GM12878 (cell line): Measurements from ENCODE around the gene PTPRD. TPM values are rescaled to one million over a fixed set of nuclear protein-coding genes. Genes with fewer than 3 reads are reported as not detected.

ENCODE experiments used
- ATAC-seq: fragments of 200-7000 bp; cut with Tn5 transposase; 3 replicates; pipeline ENCODE4 v1.9.1; 2020; ENCODE audit warnings: mild to moderate bottlenecking, moderate library complexity
- BruUV-seq: library from RNA; stranded (reverse); fragments of 400-500 nt; replicated peaks from 2 replicates; lab custom pipeline; 2021; lab: Mats Ljungman, UMichigan
- CTCF ChIA-PET: fragments of 300-600 bp; sonication (Branson Sonifier 250); formaldehyde crosslinking; extraction: SDS; loops from one replicate; lab custom pipeline; 2021; ENCODE audit warnings: inconsistent platforms; lab: Yijun Ruan, JAX
- POLR2A ChIA-PET: fragments of 350-600 bp; formaldehyde crosslinking; extraction: SDS; loops from one replicate; lab custom pipeline; 2021; ENCODE audit warnings: inconsistent platforms; lab: Charles Lee
- RAD21 ChIA-PET: fragments of 300-600 bp; sonication (Branson Sonifier 250); formaldehyde crosslinking; loops from one replicate; lab custom pipeline; 2023; ENCODE audit warnings: antibody characterized with exemption; ENCODE audit not compliant: unreplicated experiment; lab: Charles Lee
- SMC1A ChIA-PET: fragments of 300-600 bp; sonication (Branson Sonifier 250); formaldehyde crosslinking; loops from one replicate; lab custom pipeline; 2023; ENCODE audit not compliant: unreplicated experiment, uncharacterized antibody; lab: Charles Lee
- DNase-seq: peaks from one replicate; pipeline ENCODE4 v3.0.0-alpha.2; 2011; ENCODE audit warnings: low read depth, low spot score
- FAIRE-seq: peaks from 3 replicates; lab custom pipeline; 2011; peaks lifted over from hg19 to GRCh38; lab: Jason Lieb, UNC
- H2AFZ ChIP-seq: 2 replicates; pipeline ENCODE4 v1.6.0; 2011; ENCODE audit warnings: low read depth, low read length, control low read depth; ENCODE audit not compliant: control insufficient read depth
- H3K27ac ChIP-seq: 2 replicates; pipeline ENCODE4 v1.5.1; 2011; ENCODE audit warnings: control low read depth; ENCODE audit not compliant: control insufficient read depth, insufficient read depth
- H3K27me3 ChIP-seq, 2 experiments: replicated peaks in 1 of 2; 2 replicates each; pipeline versions ENCODE4 v1.6.0 to v1.6.1; 2011; ENCODE audit warnings: low read length in 1 of 2; ENCODE audit not compliant: control insufficient read depth in 2 of 2, insufficient read depth in 2 of 2
- H3K36me3 ChIP-seq, 2 experiments: 2 replicates each; pipeline ENCODE4 v1.5.1; 2011; ENCODE audit warnings: low read length in 1 of 2; ENCODE audit not compliant: control insufficient read depth in 2 of 2, insufficient read depth in 2 of 2
- H3K4me1 ChIP-seq: 2 replicates; pipeline ENCODE4 v1.6.1; 2011; ENCODE audit warnings: mild to moderate bottlenecking, low read length, moderate library complexity, mixed read lengths; ENCODE audit not compliant: control insufficient read depth, insufficient read depth
- H3K4me2 ChIP-seq: 2 replicates; pipeline ENCODE4 v1.6.0; 2011; ENCODE audit warnings: control low read depth; ENCODE audit not compliant: control insufficient read depth, insufficient read depth
- H3K4me3 ChIP-seq: fragments of 200-600 bp; sonication (generic); 2 replicates; pipeline ENCODE4 v1.5.1; 2016
- H3K79me2 ChIP-seq: 2 replicates; pipeline ENCODE4 v1.6.0; 2011; ENCODE audit warnings: low read length; ENCODE audit not compliant: control insufficient read depth, insufficient read depth
- H3K9ac ChIP-seq: 2 replicates; pipeline ENCODE4 v1.8.0; 2011; ENCODE audit warnings: low read length, control low read depth, mixed read lengths; ENCODE audit not compliant: control insufficient read depth, insufficient read depth
- H3K9me3 ChIP-seq: replicated peaks from 3 replicates; pipeline ENCODE4 v1.5.1; 2011; ENCODE audit warnings: mild to moderate bottlenecking, low read length; ENCODE audit not compliant: control insufficient read depth, insufficient read depth
- H4K20me1 ChIP-seq: 2 replicates; pipeline ENCODE4 v1.6.0; 2011; ENCODE audit not compliant: control insufficient read depth, insufficient read depth
- CBX5 ChIP-seq: sonication (generic); IDR thresholded peaks from 2 replicates; pipeline ENCODE4 v1.6.1; 2016; ENCODE audit warnings: low read depth, moderate library complexity, mild to moderate bottlenecking, inconsistent platforms
- CEBPB ChIP-seq, 2 experiments: fragments of 150-350 bp in 1 of 2; IDR thresholded peaks; 2 replicates each; pipeline ENCODE4 v1.6.1; 2012 to 2014; ENCODE audit warnings: low read depth in 2 of 2, low read length in 2 of 2, borderline replicate concordance in 1 of 2, inconsistent platforms in 1 of 2
- CHD4 ChIP-seq: fragments of 200-600 bp; sonication (generic); IDR thresholded peaks from 2 replicates; pipeline ENCODE4 v1.6.1; 2016; ENCODE audit warnings: mild to moderate bottlenecking
- FOS ChIP-seq: IDR thresholded peaks from 3 replicates; pipeline ENCODE4 v1.6.1; 2011; ENCODE audit warnings: borderline replicate concordance; ENCODE audit not compliant: insufficient read length; ENCODE audit errors: extremely low read depth
- KAT2A ChIP-seq: conservative IDR thresholded peaks from 2 replicates; pipeline ENCODE4 v1.6.1; 2011; ENCODE audit warnings: low read depth, low read length; ENCODE audit not compliant: control insufficient read depth
- POLR2AphosphoS2 ChIP-seq: IDR thresholded peaks from 2 replicates; pipeline ENCODE4 v1.6.1; 2011; ENCODE audit warnings: low read depth, mild to moderate bottlenecking, low read length, improper control_type of control experiment, moderate library complexity
- TCF12 ChIP-seq: IDR thresholded peaks from 2 replicates; pipeline ENCODE4 v1.6.1; 2011; ENCODE audit warnings: low read depth, mild to moderate bottlenecking, low read length
- ZNF622 ChIP-seq: fragments of 450-650 bp; IDR thresholded peaks from 2 replicates; pipeline ENCODE4 v1.6.1; 2017; ENCODE audit warnings: mild to moderate bottlenecking, inconsistent platforms
- WGBS: methylation state at CpG from one replicate; pipeline ENCODE4 v1.1.6; 2016; ENCODE audit warnings: low lambda C conversion rate; ENCODE audit not compliant: insufficient replicate concordance, insufficient coverage; ENCODE audit errors: missing lambda C conversion rate; 5-methylcytosine and 5-hydroxymethylcytosine counted together
- in situ Hi-C: fragments of 300-500 bp; cut with MboI; formaldehyde crosslinking; loops from 9 replicates; pipeline ENCODE4 v1.14.3; 2018; ENCODE audit warnings: mixed read lengths
- intact Hi-C: fragments of 100-400 bp; cut with micrococcal nuclease; formaldehyde crosslinking; loops from one replicate; pipeline ENCODE4 v1.14.2; 2022; ENCODE audit not compliant: unreplicated experiment
- polyA plus RNA-seq, 11 experiments: library from polyadenylated mRNA; depleted of rRNA in 4 of 11; unstranded in 6 of 11; stranded (reverse) in 5 of 11; fragments of >200 nt; fragmentation: Nextera tagmentation in 4 of 11; fragmentation: Illumina TruSeq in 1 of 11; extraction: Ambion mirVana in 4 of 11; extraction: Trizol in 1 of 11; gene quantifications; 1 replicate in 1 of 11; 2 replicates in 10 of 11; pipeline versions ENCODE4 v1.2.1 to v1.2.3, GENCODE V29; 2011 to 2016; ENCODE audit warnings: inconsistent platforms in 2 of 11, missing spikeins in 2 of 11, low read depth in 1 of 11
- total RNA-seq, 4 experiments: library from RNA; depleted of rRNA in 3 of 4; stranded (reverse); fragments of >200 nt in 3 of 4; fragmentation: Illumina TruSeq in 1 of 4; extraction: Trizol in 1 of 4; gene quantifications; 2 replicates each; pipeline versions ENCODE4 v1.2.1 to v1.2.3, GENCODE V29; 2013 to 2021
- TF ChIP-seq, protein P1 (sequence below): IDR thresholded peaks from 2 replicates; pipeline ENCODE4 v1.6.1; 2012; ENCODE audit warnings: improper control_type of control experiment, low read depth, low read length; ENCODE audit not compliant: insufficient replicate concordance
- TF ChIP-seq, protein P2 (sequence below): IDR thresholded peaks from 2 replicates; pipeline ENCODE4 v1.6.1; 2011; ENCODE audit warnings: low read depth, low read length, improper control_type of control experiment, borderline replicate concordance
- TF ChIP-seq, protein P3 (sequence below): fragments of 450-650 bp; IDR thresholded peaks from 2 replicates; pipeline ENCODE4 v1.6.1; 2014; ENCODE audit warnings: mild to moderate bottlenecking

The PTPRD gene
- total and polyA plus RNA-seq, 10 of the 15 experiments (the other 5 are each of a cell fraction or from before 2014, with no cell fraction given) = under 0.01 to 0.05 (median 0.01) TPM; not detected in 7

DNA sequence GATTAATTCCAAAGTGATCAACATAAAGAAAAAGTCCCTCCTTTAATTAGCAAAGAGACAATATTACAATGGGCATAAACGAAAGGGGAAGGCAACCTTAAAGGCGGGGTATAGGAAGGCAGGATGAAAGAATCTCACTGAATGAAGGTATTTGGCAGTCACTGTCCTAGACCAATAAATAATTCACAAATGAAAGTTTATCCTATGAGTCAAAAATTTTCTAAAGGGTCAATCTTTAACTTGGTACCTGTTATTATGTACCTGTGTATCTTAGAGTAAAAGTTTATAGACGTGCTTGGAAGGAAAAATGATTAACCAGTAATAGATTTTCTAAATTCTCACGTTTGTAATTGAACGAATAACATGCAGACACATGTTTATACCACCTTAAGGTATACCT is 1867.5 kb downstream of the PTPRD start (continued):
- TF ChIP-seq, protein P1, sequence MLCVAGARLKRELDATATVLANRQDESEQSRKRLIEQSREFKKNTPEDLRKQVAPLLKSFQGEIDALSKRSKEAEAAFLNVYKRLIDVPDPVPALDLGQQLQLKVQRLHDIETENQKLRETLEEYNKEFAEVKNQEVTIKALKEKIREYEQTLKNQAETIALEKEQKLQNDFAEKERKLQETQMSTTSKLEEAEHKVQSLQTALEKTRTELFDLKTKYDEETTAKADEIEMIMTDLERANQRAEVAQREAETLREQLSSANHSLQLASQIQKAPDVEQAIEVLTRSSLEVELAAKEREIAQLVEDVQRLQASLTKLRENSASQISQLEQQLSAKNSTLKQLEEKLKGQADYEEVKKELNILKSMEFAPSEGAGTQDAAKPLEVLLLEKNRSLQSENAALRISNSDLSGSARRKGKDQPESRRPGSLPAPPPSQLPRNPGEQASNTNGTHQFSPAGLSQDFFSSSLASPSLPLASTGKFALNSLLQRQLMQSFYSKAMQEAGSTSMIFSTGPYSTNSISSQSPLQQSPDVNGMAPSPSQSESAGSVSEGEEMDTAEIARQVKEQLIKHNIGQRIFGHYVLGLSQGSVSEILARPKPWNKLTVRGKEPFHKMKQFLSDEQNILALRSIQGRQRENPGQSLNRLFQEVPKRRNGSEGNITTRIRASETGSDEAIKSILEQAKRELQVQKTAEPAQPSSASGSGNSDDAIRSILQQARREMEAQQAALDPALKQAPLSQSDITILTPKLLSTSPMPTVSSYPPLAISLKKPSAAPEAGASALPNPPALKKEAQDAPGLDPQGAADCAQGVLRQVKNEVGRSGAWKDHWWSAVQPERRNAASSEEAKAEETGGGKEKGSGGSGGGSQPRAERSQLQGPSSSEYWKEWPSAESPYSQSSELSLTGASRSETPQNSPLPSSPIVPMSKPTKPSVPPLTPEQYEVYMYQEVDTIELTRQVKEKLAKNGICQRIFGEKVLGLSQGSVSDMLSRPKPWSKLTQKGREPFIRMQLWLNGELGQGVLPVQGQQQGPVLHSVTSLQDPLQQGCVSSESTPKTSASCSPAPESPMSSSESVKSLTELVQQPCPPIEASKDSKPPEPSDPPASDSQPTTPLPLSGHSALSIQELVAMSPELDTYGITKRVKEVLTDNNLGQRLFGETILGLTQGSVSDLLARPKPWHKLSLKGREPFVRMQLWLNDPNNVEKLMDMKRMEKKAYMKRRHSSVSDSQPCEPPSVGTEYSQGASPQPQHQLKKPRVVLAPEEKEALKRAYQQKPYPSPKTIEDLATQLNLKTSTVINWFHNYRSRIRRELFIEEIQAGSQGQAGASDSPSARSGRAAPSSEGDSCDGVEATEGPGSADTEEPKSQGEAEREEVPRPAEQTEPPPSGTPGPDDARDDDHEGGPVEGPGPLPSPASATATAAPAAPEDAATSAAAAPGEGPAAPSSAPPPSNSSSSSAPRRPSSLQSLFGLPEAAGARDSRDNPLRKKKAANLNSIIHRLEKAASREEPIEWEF = no peak
- TF ChIP-seq CHD4 (no peak), CBX5 (no peak), POLR2AphosphoS2 (no peak), FOS (no peak)
- TF ChIP-seq, protein P2, sequence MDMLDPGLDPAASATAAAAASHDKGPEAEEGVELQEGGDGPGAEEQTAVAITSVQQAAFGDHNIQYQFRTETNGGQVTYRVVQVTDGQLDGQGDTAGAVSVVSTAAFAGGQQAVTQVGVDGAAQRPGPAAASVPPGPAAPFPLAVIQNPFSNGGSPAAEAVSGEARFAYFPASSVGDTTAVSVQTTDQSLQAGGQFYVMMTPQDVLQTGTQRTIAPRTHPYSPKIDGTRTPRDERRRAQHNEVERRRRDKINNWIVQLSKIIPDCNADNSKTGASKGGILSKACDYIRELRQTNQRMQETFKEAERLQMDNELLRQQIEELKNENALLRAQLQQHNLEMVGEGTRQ = no peak

DNA sequence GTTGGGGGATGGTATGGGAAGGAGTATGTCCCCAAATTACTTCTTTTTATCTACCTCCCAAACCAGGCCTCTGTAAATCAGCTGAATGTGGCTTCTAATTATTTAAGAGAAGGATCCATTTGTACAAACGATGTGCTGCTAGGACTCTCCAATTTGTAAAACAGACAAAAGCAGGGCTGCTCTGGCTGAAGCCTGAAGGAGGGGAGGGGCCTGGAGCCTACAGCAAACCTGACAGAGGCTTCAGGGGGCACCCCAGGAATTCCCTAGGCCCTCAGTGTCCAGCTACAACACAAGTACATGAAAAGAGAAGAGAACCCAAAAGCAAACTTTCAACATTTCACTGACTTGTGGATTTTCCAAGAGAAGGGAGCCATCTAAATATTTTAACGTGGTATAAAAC is 1873.9 kb downstream of the PTPRD start:
- in situ Hi-C loops (no loop called here), intact Hi-C loops (no loop called here)
- no peak for FAIRE-seq
- no peaks in the 10 kb centered on the region for H3K27me3 ChIP-seq
- no peaks in the 10 kb centered on the region for H3K36me3 ChIP-seq
- H3K27ac ChIP-seq = no peak overlapping the region
- ChIA-PET RAD21 (no interaction called here), CTCF (no interaction called here), SMC1A (no interaction called here), POLR2A (no interaction called here)
- WGBS = 2% methylated on average over 2 of the region's 2 CpGs
- no peaks in the 10 kb centered on the region for H3K4me1 ChIP-seq
- H3K9ac ChIP-seq = no peak overlapping the region
- H3K4me3 ChIP-seq = no peak overlapping the region
- H3K9me3 ChIP-seq = no peaks in the 10 kb centered on the region
- TF ChIP-seq CEBPB (IDR thresholded peaks at IDR 0.05; ENCODE audit: borderline replicate concordance in 1 of 2, low read depth in 2 of 2, low read length in 2 of 2) = no peak
- TF ChIP-seq TCF12 = no peak
- TF ChIP-seq ZNF622 = no peak
- TF ChIP-seq KAT2A = no peak
- TF ChIP-seq, protein P3, sequence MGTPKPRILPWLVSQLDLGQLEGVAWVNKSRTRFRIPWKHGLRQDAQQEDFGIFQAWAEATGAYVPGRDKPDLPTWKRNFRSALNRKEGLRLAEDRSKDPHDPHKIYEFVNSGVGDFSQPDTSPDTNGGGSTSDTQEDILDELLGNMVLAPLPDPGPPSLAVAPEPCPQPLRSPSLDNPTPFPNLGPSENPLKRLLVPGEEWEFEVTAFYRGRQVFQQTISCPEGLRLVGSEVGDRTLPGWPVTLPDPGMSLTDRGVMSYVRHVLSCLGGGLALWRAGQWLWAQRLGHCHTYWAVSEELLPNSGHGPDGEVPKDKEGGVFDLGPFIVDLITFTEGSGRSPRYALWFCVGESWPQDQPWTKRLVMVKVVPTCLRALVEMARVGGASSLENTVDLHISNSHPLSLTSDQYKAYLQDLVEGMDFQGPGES = no peak
- no peaks in the 10 kb centered on the region for H3K79me2 ChIP-seq
- H2AFZ ChIP-seq = no peak overlapping the region
- DNase-seq = no peak
- no TSS peak for BruUV-seq
- no peak overlapping the region for H3K4me2 ChIP-seq
- ATAC-seq = no peak
- no peaks in the 10 kb centered on the region for H4K20me1 ChIP-seq
